K562 (cell line): ENCODE results near the gene RNF151. TPM values are rescaled to one million over a fixed set of nuclear protein-coding genes. Genes with fewer than 3 reads are reported as not detected.

Experiments
- ARID1B ChIP-seq: fragments of 450-650 bp; IDR thresholded peaks from 2 replicates; pipeline ENCODE4 v1.6.1; 2016; ENCODE audit warnings: antibody characterized with exemption, mild to moderate bottlenecking, inconsistent platforms
- BCOR ChIP-seq: fragments of 450-650 bp; IDR thresholded peaks from 2 replicates; pipeline ENCODE4 v1.6.1; 2016
- E2F3 ChIP-seq: fragments of 250-450 bp; sonication (Bioruptor Pico); IDR thresholded peaks from 2 replicates; pipeline ENCODE4 v1.4.0; 2020; ENCODE audit warnings: mild to moderate bottlenecking
- ETV1 ChIP-seq: fragments of 450-650 bp; conservative IDR thresholded peaks from 2 replicates; pipeline ENCODE4 v1.6.1; 2016; ENCODE audit warnings: missing genetic modification characterization, control low read depth, low read depth, missing compliant biosample characterization
- FIP1L1 ChIP-seq: fragments of 200-400 bp; formaldehyde crosslinking; IDR thresholded peaks from 2 replicates; pipeline ENCODE4 v1.6.1; 2018; ENCODE audit warnings: mild to moderate bottlenecking, low read depth, low read length; ENCODE audit not compliant: poor library complexity, severe bottlenecking
- KDM1A ChIP-seq, 2 experiments: fragments of 450-650 bp; IDR thresholded peaks; 2 replicates each; pipeline ENCODE4 v1.6.1; 2016; ENCODE audit warnings: mild to moderate bottlenecking in 2 of 2
- MCM5 ChIP-seq: fragments of 450-650 bp; IDR thresholded peaks from 2 replicates; pipeline ENCODE4 v1.6.1; 2016; ENCODE audit warnings: low read depth
- POLR2AphosphoS5 ChIP-seq: IDR thresholded peaks from 2 replicates; pipeline ENCODE4 v1.6.1; 2011; ENCODE audit warnings: mild to moderate bottlenecking, low read depth, low read length, moderate library complexity; ENCODE audit not compliant: control insufficient read depth, insufficient read depth
- RBFOX2 ChIP-seq: fragments of 200-400 bp; formaldehyde crosslinking; IDR thresholded peaks from 2 replicates; pipeline ENCODE4 v1.6.1; 2017; ENCODE audit warnings: low read depth, mild to moderate bottlenecking, low read length, moderate library complexity
- RBM15 ChIP-seq: fragments of 200-400 bp; formaldehyde crosslinking; IDR thresholded peaks from 2 replicates; pipeline ENCODE4 v1.6.1; 2018; ENCODE audit warnings: mild to moderate bottlenecking, low read length, moderate library complexity; ENCODE audit not compliant: insufficient read depth
- SLC30A9 ChIP-seq: fragments of 250-450 bp; sonication (Bioruptor Pico); IDR thresholded peaks from 2 replicates; pipeline ENCODE4 v1.8.0; 2022; ENCODE audit warnings: mild to moderate bottlenecking, moderate library complexity
- SMARCA4 ChIP-seq: fragments of 450-650 bp; IDR thresholded peaks from 2 replicates; pipeline ENCODE4 v1.6.1; 2016
- SMARCA5 ChIP-seq: fragments of 450-650 bp; IDR thresholded peaks from 2 replicates; pipeline ENCODE4 v1.6.1; 2016
- SNAPC5 ChIP-seq: fragments of 250-450 bp; sonication (Bioruptor Pico); IDR thresholded peaks from 2 replicates; pipeline ENCODE4 v1.8.0; 2021; ENCODE audit warnings: moderate library complexity, mild to moderate bottlenecking, inconsistent platforms
- TEAD4 ChIP-seq, 2 experiments: sonication (generic) in 1 of 2; formaldehyde crosslinking in 1 of 2; IDR thresholded peaks; 2 replicates each; pipeline versions ENCODE4 v1.6.1 to v1.8.0; 2012 to 2022; ENCODE audit warnings: borderline replicate concordance in 1 of 2, inconsistent platforms in 1 of 2, low read length in 1 of 2, mild to moderate bottlenecking in 1 of 2, missing genetic modification reagents in 1 of 2
- TFAP4 ChIP-seq: sonication (generic); formaldehyde crosslinking; IDR thresholded peaks from 2 replicates; pipeline ENCODE4 v1.8.0; 2022; ENCODE audit warnings: missing genetic modification reagents, mild to moderate bottlenecking, moderate library complexity, borderline replicate concordance
- TRIM24 ChIP-seq, 2 experiments: fragments of 450-650 bp; IDR thresholded peaks; 2 replicates each; pipeline ENCODE4 v1.6.1; 2016
- ZNF232 ChIP-seq: sonication (generic); formaldehyde crosslinking; IDR thresholded peaks from 2 replicates; pipeline ENCODE4 v1.8.0; 2022; ENCODE audit warnings: mild to moderate bottlenecking, missing genetic modification reagents
- ZNF263 ChIP-seq: sonication (generic); formaldehyde crosslinking; IDR thresholded peaks from 2 replicates; pipeline ENCODE4 v1.8.0; 2022; ENCODE audit warnings: mild to moderate bottlenecking, missing genetic modification reagents, borderline replicate concordance
- ZNF431 ChIP-seq: sonication (generic); formaldehyde crosslinking; IDR thresholded peaks from 2 replicates; pipeline ENCODE4 v1.8.0; 2022; ENCODE audit warnings: mild to moderate bottlenecking, missing genetic modification reagents
- ZNF449 ChIP-seq: fragments of 250-450 bp; sonication (Bioruptor Pico); IDR thresholded peaks from 2 replicates; pipeline ENCODE4 v1.8.0; 2022; ENCODE audit warnings: moderate library complexity, mild to moderate bottlenecking, inconsistent platforms
- polyA plus RNA-seq, 8 experiments: library from polyadenylated mRNA; depleted of rRNA in 4 of 8; stranded (reverse) in 5 of 8; unstranded in 3 of 8; fragments of >200 nt; fragmentation: Nextera tagmentation in 2 of 8; fragmentation: Illumina TruSeq in 1 of 8; extraction: Ambion mirVana in 2 of 8; extraction: Trizol in 1 of 8; gene quantifications; 2 replicates each; pipeline versions ENCODE4 v1.2.1 to v1.2.3, GENCODE V29; 2011 to 2014; ENCODE audit warnings: inconsistent platforms in 1 of 8, missing spikeins in 1 of 8
- total RNA-seq, 7 experiments: library from RNA; depleted of rRNA in 6 of 7; stranded (reverse); fragments of >200 nt in 6 of 7; fragmentation: Illumina TruSeq in 2 of 7; extraction: Trizol in 2 of 7; gene quantifications; 2 replicates each; pipeline versions ENCODE4 v1.2.1 to v1.2.3, GENCODE V29; 2011 to 2021; ENCODE audit warnings: low replicate concordance in 1 of 7
- TF ChIP-seq, protein P1 (sequence below): sonication (generic); formaldehyde crosslinking; IDR thresholded peaks from 2 replicates; pipeline ENCODE4 v1.9.0; 2022; ENCODE audit warnings: mild to moderate bottlenecking, missing genetic modification reagents
- TF ChIP-seq, protein P2 (sequence below): IDR thresholded peaks from 2 replicates; pipeline ENCODE4 v1.6.1; 2012; ENCODE audit warnings: low read depth, low read length, improper control_type of control experiment, borderline replicate concordance

RNF151 gene
- total and polyA plus RNA-seq, 9 of the 15 experiments (the other 6 are each of a cell fraction or from before 2014, with no cell fraction given): not detected

DNA sequence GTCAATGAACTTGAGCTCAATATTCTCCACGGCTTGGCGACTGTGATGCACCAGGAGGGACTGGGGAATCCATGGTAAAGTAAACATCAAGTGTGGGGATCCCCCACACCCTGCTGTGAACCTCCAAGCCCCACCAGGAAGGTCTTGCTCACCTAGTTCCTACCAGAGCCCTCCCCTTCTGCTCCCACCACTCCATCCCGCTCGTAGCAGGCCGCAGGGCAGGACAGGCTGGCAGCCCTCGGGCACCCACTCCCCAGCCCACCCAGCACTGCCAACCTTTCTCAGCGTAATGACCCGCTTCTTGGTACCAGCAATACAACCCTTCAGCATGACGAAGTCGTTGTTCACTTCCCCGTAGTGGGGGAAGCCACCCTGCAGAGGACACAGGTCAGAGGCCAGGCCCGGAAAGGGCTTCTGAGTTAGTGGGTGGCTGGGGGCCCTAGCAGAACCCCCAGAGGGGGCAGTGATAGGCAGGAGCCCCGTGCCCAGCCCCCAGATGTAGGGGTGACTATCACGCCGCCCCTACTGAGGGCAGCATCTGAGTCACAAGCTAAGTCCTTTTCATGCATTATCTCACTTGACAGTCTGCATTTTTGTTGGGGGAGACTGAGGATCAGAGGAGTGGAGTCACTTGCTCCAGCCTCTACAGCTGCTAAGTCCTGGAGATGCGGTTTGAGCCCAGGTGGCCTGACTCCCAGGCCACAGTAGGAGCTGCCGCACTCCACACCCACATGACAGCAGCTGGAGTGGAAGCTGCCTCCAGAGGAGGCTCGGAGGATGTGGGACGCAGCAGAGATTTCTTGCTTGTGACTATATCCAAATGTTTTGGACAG is 20.9 kb upstream of the RNF151 start (continued):
- TF ChIP-seq FIP1L1: no peak
- TF ChIP-seq MCM5: no peak
- TF ChIP-seq SMARCA5: no peak
- no peak for TF ChIP-seq SNAPC5
- no peak for TF ChIP-seq RBFOX2
- peak; percentile 49; the same call in 1 of the 2 replicates for TF ChIP-seq POLR2AphosphoS5
- 0 out of 2 replicates have a peak, but pooled peaks have one; percentile 14 for TF ChIP-seq SMARCA4
- no peak for TF ChIP-seq ZNF449
- TF ChIP-seq TEAD4 (IDR thresholded peaks at IDR 0.05; ENCODE audit: low read length): peak; percentile 19; the same call in 1 of the 2 replicates
- TF ChIP-seq TEAD4 (CRISPR knock-in tag; IDR thresholded peaks at IDR 0.05; ENCODE audit: borderline replicate concordance): no peak
- TF ChIP-seq, protein P1, sequence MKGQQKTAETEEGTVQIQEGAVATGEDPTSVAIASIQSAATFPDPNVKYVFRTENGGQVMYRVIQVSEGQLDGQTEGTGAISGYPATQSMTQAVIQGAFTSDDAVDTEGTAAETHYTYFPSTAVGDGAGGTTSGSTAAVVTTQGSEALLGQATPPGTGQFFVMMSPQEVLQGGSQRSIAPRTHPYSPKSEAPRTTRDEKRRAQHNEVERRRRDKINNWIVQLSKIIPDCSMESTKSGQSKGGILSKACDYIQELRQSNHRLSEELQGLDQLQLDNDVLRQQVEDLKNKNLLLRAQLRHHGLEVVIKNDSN (CRISPR knock-in tag): no peak
- no peak for TF ChIP-seq ZNF431
- TF ChIP-seq SLC30A9 (CRISPR knock-in tag): no peak
- peak; percentile 45; the same call in 1 of the 2 replicates for TF ChIP-seq ARID1B
- no peak for TF ChIP-seq ZNF263 (CRISPR knock-in tag)
- TF ChIP-seq RBM15: no peak
- no peak for TF ChIP-seq BCOR
- peak; percentile 22 to 27; a peak in 2 of 4 replicates for TF ChIP-seq TRIM24 (IDR thresholded peaks at IDR 0.05)
- peak; percentile 57; the same call in 1 of the 2 replicates for TF ChIP-seq TFAP4 (CRISPR knock-in tag)
- TF ChIP-seq E2F3 (CRISPR knock-in tag): no peak
- TF ChIP-seq ZNF232 (CRISPR knock-in tag): no peak
- peak in 1 of 2 experiments; percentile 26; a peak in 1 of 4 replicates for TF ChIP-seq KDM1A (IDR thresholded peaks at IDR 0.05)
- TF ChIP-seq, protein P2, sequence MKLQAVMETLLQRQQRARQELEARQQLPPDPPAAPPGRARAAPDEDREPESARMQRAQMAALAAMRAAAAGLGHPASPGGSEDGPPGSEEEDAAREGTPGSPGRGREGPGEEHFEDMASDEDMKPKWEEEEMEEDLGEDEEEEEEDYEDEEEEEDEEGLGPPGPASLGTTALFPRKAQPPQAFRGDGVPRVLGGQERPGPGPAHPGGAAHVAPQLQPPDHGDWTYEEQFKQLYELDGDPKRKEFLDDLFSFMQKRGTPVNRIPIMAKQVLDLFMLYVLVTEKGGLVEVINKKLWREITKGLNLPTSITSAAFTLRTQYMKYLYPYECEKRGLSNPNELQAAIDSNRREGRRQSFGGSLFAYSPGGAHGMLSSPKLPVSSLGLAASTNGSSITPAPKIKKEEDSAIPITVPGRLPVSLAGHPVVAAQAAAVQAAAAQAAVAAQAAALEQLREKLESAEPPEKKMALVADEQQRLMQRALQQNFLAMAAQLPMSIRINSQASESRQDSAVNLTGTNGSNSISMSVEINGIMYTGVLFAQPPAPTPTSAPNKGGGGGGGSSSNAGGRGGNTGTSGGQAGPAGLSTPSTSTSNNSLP: no peak
- TF ChIP-seq ETV1: no peak
